Bronchial epithelial cell (primary cell): Measurements from ENCODE around the gene CIZ1. TPM values are rescaled to one million over a fixed set of nuclear protein-coding genes. Genes with fewer than 3 reads are reported as not detected.
A peak's percentile ranks its signal among the peaks of the same experiment; 100 is the strongest.
"Not testable (repeated sequence)": the region's sequence is repeated elsewhere in the genome, so short reads cannot be mapped to it uniquely, and the experiment has no call there.

Source experiments
- DNase-seq: peaks from one replicate; pipeline ENCODE4 v3.0.0-alpha.2; 2010; ENCODE audit warnings: low read depth
- FAIRE-seq: peaks from 2 replicates; lab custom pipeline; 2011; peaks lifted over from hg19 to GRCh38; lab: Jason Lieb, UNC
- H3K27me3 ChIP-seq: 2 replicates; pipeline ENCODE4 v1.5.1; 2011; ENCODE audit warnings: low read length; ENCODE audit not compliant: control insufficient read depth, insufficient read depth
- H3K36me3 ChIP-seq: 2 replicates; pipeline ENCODE4 v1.5.1; 2011; ENCODE audit warnings: low read length; ENCODE audit not compliant: control insufficient read depth, insufficient read depth
- H3K4me3 ChIP-seq: 2 replicates; pipeline ENCODE4 v1.5.1; 2011; ENCODE audit warnings: mild to moderate bottlenecking, low read depth, low read length, control low read depth
- total RNA-seq: library from RNA; depleted of rRNA; stranded (reverse); fragments of >200 nt; gene quantifications from 2 replicates; pipeline ENCODE4 v1.2.1, GENCODE V29; 2014
- TF ChIP-seq, protein P1 (sequence below): IDR thresholded peaks from 2 replicates; pipeline ENCODE4 v1.5.1; 2011; ENCODE audit warnings: mild to moderate bottlenecking, moderate library complexity, low read length, control low read depth, inconsistent platforms; ENCODE audit not compliant: insufficient read depth, severe bottlenecking

CIZ1 gene
- total RNA-seq: 15.0 and 32.0 TPM in 2 replicates

- FAIRE-seq (no peak), DNase-seq (peak; percentile 47)
- Histone ChIP-seq H3K4me3 (peak within 1 kb of the TSS; percentile 84), H3K27me3 (no peaks in the 10 kb centered on the region), H3K36me3 (peaks cover 8% of the 10 kb centered on the region)
- TF ChIP-seq, protein P1, sequence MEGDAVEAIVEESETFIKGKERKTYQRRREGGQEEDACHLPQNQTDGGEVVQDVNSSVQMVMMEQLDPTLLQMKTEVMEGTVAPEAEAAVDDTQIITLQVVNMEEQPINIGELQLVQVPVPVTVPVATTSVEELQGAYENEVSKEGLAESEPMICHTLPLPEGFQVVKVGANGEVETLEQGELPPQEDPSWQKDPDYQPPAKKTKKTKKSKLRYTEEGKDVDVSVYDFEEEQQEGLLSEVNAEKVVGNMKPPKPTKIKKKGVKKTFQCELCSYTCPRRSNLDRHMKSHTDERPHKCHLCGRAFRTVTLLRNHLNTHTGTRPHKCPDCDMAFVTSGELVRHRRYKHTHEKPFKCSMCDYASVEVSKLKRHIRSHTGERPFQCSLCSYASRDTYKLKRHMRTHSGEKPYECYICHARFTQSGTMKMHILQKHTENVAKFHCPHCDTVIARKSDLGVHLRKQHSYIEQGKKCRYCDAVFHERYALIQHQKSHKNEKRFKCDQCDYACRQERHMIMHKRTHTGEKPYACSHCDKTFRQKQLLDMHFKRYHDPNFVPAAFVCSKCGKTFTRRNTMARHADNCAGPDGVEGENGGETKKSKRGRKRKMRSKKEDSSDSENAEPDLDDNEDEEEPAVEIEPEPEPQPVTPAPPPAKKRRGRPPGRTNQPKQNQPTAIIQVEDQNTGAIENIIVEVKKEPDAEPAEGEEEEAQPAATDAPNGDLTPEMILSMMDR: peak; percentile 67
Measured at GRCh38 chr9:128191406-128192046, at the start of gene CIZ1. CIZ1 (minus strand) TSS chr9:128191572; CDS start chr9:128190857, 715 bp downstream.

DNA sequence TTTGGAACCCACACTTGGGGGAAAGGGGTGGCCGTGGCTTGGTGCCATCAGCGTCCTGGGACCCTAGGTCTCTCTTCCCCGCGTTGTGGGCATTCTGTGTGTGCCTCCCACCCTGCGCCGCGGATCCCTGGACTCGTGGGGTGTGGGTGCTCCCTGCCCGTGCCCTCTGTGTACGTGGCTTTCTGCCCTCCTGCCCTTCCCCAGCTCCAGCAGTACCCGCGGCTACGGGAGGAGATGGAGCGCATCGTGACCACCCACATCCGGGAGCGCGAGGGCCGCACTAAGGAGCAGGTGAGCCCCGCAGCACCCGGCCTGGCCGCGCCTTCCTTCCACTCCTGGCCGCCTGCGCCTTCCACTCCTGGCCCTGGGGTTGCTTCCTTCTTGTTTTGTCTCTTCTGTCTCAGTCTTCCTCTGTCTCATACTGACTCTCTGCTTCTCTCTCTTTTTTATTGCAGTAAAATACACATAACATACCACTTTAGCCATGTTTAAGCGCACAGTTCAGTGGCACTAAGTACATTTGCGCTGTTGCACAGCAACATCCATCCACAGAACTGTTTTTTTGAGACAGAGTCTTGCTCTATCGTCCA, 42.5 kb upstream of the CIZ1 start:
- FAIRE-seq: no peak
- no peak overlapping the region for H3K4me3 ChIP-seq
- H3K36me3 ChIP-seq: no peaks in the 10 kb centered on the region
- no peaks in the 10 kb centered on the region for H3K27me3 ChIP-seq
- TF ChIP-seq, protein P1: no peak
- no peak for DNase-seq

- DNase-seq (no peak), FAIRE-seq (no peak)
- H3K27me3 ChIP-seq: no peaks in the 10 kb centered on the region
- no peak overlapping the region for H3K4me3 ChIP-seq
- TF ChIP-seq, protein P1: no peak
- H3K36me3 ChIP-seq: no peaks in the 10 kb centered on the region
Measured at GRCh38 chr9:128232528-128233428, 41.4 kb upstream of the CIZ1 start.

GRCh38 chr9:128231638-128232527, 40.5 kb upstream of the CIZ1 start:
- TF ChIP-seq, protein P1: no peak
- Histone ChIP-seq H3K36me3 (no peaks in the 10 kb centered on the region), H3K4me3 (no peak overlapping the region), H3K27me3 (no peaks in the 10 kb centered on the region)
- DNase-seq: no peak
- FAIRE-seq: no peak

DNA sequence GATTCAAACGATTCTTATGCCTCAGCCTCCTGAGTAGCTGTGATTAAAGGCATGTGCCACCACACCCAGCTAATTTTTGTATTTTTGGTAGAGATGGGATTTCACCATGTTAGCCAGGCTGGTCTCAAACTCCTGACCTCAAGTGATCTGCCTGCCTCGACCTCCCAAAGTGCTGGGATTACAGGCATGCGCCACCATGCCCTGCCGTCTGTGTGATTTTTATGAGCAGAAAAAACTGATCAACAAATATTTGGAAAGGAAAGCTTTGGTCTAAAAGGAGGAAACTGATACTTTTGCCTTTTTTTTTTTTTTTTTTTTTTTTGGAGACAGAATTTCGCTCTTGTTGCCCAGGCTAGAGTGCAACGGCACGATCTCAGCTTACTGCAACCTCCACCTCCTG, 39.5 kb upstream of the CIZ1 start:
- not testable (repeated sequence) for H3K27me3 ChIP-seq, DNase-seq, H3K4me3 ChIP-seq, FAIRE-seq, H3K36me3 ChIP-seq
